ENCODE data around the gene GTPBP8. TPM values are rescaled to one million over a fixed set of nuclear protein-coding genes. Genes with fewer than 3 reads are reported as not detected.

The GTPBP8 gene
- total and polyA plus RNA-seq, 2 of the 8 experiments (the other 6 are each of a cell fraction or from before 2014, with no cell fraction given): 25.8 to 27.6 TPM

GRCh38 chr3:112976001-112976400 is 14.8 kb upstream of the GTPBP8 start:
- DNase-seq (ENCODE audit: low read depth in 1 of 2, low spot score in 2 of 2): no peak
- no peak overlapping the region for H3K27ac ChIP-seq (ENCODE audit: low read depth, low read length)
- FAIRE-seq: no peak
- TF ChIP-seq CHD7 (IDR thresholded peaks at IDR 0.05; ENCODE audit: insufficient replicate concordance, low read length): no peak

More at GRCh38 chr3:112976001-112976400, 14.8 kb upstream of the GTPBP8 start:
- H2BK12ac ChIP-seq (ENCODE audit: low read depth, low read length): no peak overlapping the region
- no peak overlapping the region for H2AK5ac ChIP-seq (ENCODE audit: low read depth, low read length)
- no peak overlapping the region for H2BK20ac ChIP-seq (ENCODE audit: low read length)
- no peak overlapping the region for H2BK15ac ChIP-seq (ENCODE audit: low read length)
- no peak overlapping the region for H3K18ac ChIP-seq (ENCODE audit: extremely low read depth, low read length)
- no peak overlapping the region for H4K91ac ChIP-seq (replicated peaks; ENCODE audit: insufficient read length, low read length)
- H3K9me3 ChIP-seq (ENCODE audit: insufficient read depth in 2 of 2, low read depth in 1 of 2, low read length in 1 of 2): no peaks in the 10 kb centered on the region
- H4K8ac ChIP-seq (ENCODE audit: extremely low read depth, insufficient read depth, low read length): no peak overlapping the region
- H3K4me1 ChIP-seq (replicated peaks in 1 of 4; ENCODE audit: control insufficient read depth in 3 of 4, insufficient read depth in 4 of 4, low read length in 3 of 4): no peaks in the 10 kb centered on the region
- H2BK5ac ChIP-seq (ENCODE audit: low read depth, low read length): no peak overlapping the region
- H4K5ac ChIP-seq (ENCODE audit: insufficient read length, low read depth, low read length): no peak overlapping the region
- no peaks in the 10 kb centered on the region for H3K79me1 ChIP-seq (ENCODE audit: low read depth, low read length)
- H3K14ac ChIP-seq (ENCODE audit: insufficient read length): no peak overlapping the region
- no peaks in the 10 kb centered on the region for H3K79me2 ChIP-seq (ENCODE audit: control insufficient read depth in 1 of 2, insufficient read depth in 2 of 2, low read length in 2 of 2)
- H3K23ac ChIP-seq (ENCODE audit: insufficient read length): no peak overlapping the region
- H3K4me2 ChIP-seq (ENCODE audit: insufficient read depth in 1 of 2, low read depth in 2 of 2, low read length in 2 of 2): no peak overlapping the region
- ChIA-PET POLR2A (ENCODE audit: partially characterized antibody) (no interaction called here), CTCF (ENCODE audit: partially characterized antibody) (interaction anchor here (0.6 to 1.5 kb wide), 5 partner anchors 9 to 336 kb away, joined by 3 to 6 read pairs (median 4); no protein-coding TSS in a partner anchor)
- H3K4ac ChIP-seq (replicated peaks; ENCODE audit: insufficient read length, low read depth, low read length): no peak overlapping the region
- H3K9ac ChIP-seq (replicated peaks in 1 of 4; ENCODE audit: extremely low read depth in 1 of 4, low read depth in 3 of 4, low read length in 3 of 4): no peak overlapping the region
- H3K27me3 ChIP-seq (replicated peaks in 1 of 4; ENCODE audit: control insufficient read depth in 3 of 4, extremely low read depth in 1 of 4, insufficient read depth in 3 of 4, low read length in 3 of 4): no peaks in the 10 kb centered on the region
- H3K56ac ChIP-seq (replicated peaks; ENCODE audit: insufficient read length, low read depth, low read length): no peak overlapping the region
- no peak overlapping the region for H2AFZ ChIP-seq (ENCODE audit: low read length)
- H3K23me2 ChIP-seq (ENCODE audit: low read depth, low read length): no peaks in the 10 kb centered on the region
- H2BK120ac ChIP-seq (replicated peaks; ENCODE audit: low read depth, low read length): no peak overlapping the region
- no peaks in the 10 kb centered on the region for H3K36me3 ChIP-seq (ENCODE audit: control insufficient read depth in 2 of 4, insufficient read depth in 4 of 4, low read length in 3 of 4)
- no peaks in the 10 kb centered on the region for H4K20me1 ChIP-seq (replicated peaks in 1 of 2; ENCODE audit: control insufficient read depth in 1 of 2, insufficient read depth in 2 of 2, low read length in 2 of 2)
- H3K4me3 ChIP-seq (ENCODE audit: extremely low read depth in 1 of 4, insufficient read depth in 2 of 4, low read depth in 3 of 4, low read length in 4 of 4): no peak overlapping the region
